HFF-Myc (cell line): ENCODE results near the gene ZNF780A.
"Not testable (repeated sequence)": the region's sequence is repeated elsewhere in the genome, so short reads cannot be mapped to it uniquely, and the experiment has no call there.

Source experiments
- DNase-seq: peaks from one replicate; pipeline ENCODE4 v3.0.0-alpha.2; 2011; ENCODE audit warnings: low read depth; ENCODE audit errors: extremely low read depth
- H3K4me3 ChIP-seq: replicated peaks from 2 replicates; pipeline ENCODE4 v1.5.1; 2011; ENCODE audit warnings: low read depth, mild to moderate bottlenecking, control low read depth, low read length
- TF ChIP-seq, protein P1 (sequence below): IDR thresholded peaks from 2 replicates; pipeline ENCODE4 v1.5.1; 2012; ENCODE audit warnings: mild to moderate bottlenecking, low read depth, low read length, control low read depth; ENCODE audit errors: missing control alignments

ZNF780A gene

DNA sequence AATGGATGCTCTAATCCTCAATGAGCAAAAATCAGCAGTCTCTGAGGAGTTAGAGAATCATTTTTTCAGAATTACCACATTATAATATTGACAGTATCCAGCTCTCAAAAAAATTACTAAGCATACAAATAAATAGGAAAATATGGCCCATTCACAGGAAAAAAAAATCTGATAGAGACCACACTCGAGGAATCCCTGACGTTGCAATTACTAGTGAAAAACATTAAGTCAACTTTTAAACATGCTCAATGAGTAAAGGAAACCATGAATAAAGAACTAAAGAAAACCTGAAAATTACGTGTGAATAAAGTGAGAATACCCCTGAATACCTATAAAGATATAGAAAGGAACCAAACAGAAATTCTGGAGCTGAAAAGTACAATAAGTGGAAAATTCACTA lies 38.7 kb upstream of the ZNF780A start:
- DNase-seq: no peak
- no peak overlapping the region for H3K4me3 ChIP-seq
- TF ChIP-seq, protein P1, sequence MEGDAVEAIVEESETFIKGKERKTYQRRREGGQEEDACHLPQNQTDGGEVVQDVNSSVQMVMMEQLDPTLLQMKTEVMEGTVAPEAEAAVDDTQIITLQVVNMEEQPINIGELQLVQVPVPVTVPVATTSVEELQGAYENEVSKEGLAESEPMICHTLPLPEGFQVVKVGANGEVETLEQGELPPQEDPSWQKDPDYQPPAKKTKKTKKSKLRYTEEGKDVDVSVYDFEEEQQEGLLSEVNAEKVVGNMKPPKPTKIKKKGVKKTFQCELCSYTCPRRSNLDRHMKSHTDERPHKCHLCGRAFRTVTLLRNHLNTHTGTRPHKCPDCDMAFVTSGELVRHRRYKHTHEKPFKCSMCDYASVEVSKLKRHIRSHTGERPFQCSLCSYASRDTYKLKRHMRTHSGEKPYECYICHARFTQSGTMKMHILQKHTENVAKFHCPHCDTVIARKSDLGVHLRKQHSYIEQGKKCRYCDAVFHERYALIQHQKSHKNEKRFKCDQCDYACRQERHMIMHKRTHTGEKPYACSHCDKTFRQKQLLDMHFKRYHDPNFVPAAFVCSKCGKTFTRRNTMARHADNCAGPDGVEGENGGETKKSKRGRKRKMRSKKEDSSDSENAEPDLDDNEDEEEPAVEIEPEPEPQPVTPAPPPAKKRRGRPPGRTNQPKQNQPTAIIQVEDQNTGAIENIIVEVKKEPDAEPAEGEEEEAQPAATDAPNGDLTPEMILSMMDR: no peak

DNA sequence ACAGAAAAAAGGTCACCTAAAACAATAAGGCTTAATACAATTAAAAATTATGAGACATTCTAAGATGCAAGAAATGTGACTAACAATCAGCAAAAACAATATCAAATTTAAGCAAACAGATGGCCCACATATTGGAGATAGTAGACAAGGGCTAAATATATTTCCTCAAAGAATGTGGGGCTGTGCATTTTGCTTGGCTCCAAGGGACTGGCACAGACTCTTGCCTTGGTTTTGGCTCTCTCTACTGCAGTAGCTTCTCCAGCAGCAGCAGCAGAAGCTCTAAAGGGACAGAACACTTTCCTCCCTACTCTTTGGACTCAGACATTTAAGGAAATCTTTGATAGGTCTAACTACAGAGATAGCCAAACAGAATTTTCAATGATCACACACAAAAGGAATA lies 38.2 kb upstream of the ZNF780A start:
- no peak for DNase-seq
- H3K4me3 ChIP-seq: no peak overlapping the region
- TF ChIP-seq, protein P1: no peak

DNA sequence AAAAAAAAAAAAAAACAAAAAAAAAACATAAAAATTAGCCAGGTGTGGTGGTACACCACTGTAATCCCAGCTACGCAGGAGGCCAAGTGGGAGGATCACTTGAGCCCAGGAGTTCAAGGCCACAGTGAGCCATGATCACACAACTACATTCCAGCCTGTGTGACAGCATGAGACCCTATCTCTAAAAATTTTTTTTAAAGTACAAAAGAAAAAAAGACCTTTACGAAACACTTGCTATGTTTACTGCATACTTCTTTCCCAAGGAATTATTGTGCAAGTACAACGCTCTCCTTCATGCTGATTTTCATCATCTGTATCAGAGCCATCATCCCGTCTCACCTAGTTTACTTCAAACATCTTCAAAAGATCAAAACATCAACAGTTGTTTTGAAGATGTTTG lies 28.6 kb upstream of the ZNF780A start:
- TF ChIP-seq, protein P1: no peak
- no peak overlapping the region for H3K4me3 ChIP-seq
- DNase-seq: no peak

DNA sequence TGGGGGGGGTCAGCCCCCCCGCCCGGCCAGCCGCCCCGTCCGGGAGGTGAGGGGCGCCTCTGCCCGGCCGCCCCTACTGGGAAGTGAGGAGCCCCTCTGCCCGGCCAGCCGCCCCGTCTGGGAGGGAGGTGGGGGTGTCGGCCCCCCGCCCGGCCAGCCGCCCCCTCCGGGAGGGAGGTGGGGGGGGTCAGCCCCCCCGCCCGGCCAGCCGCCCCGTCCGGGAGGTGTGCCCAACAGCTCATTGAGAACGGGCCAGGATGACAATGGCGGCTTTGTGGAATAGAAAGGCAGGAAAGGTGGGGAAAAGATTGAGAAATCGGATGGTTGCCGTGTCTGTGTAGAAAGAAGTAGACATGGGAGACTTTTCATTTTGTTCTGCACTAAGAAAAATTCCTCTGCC lies 27.9 kb upstream of the ZNF780A start:
- not testable (repeated sequence) for DNase-seq, H3K4me3 ChIP-seq

DNA sequence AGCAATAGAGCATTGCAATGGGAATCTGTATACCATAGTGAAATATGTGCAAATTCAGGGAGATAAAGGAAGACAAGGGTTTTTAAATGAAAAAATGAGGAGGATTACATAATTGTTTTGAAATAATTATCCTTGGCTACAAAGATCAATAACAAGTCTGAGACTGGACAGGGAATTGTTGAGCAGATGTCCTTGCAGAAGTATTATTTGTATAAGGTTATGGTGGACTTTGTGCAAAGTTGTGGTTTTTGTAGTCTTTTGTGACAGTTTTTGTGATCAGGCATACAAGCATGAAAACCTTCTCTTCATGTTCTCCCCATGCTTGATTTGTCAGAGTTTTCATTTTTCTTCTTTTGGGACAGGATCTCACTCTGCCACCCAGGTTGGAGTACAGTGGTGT lies 25.3 kb upstream of the ZNF780A start:
- TF ChIP-seq, protein P1: no peak
- H3K4me3 ChIP-seq: no peak overlapping the region
- DNase-seq: no peak

DNA sequence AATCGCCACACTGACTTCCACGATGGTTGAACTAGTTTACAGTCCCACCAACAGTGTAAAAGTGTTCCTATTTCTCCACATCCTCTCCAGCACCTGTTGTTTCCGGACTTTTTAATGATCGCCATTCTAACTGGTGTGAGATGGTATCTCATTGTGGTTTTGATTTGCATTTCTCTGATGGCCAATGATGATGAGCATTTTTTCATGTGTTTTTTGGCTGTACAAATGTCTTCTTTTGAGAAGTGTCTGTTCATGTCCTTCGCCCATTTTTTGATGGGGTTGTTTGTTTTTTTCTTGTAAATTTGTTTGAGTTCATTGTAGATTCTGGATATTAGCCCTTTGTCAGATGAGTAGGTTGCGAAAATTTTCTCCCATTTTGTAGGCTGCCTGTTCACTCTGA lies 23.4 kb upstream of the ZNF780A start:
- not testable (repeated sequence) for DNase-seq

DNA sequence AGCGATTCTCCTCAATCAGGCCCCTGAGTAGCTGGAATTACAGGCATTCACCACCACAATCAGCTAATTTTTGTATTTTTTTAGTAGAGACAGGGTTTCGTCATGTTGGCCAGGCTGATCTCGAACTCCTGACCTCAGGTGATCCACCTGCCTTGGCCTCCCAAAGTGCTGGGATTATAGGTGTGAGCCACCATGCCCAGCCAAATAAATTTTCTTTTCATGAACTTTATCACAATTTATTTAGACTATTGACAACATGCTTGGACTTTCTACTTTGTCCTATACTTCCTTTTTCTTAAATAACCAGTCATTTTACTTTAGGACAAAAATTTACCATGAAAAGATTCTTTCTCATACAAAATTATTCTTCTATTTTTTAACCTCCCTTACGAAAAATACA lies 21.5 kb upstream of the ZNF780A start:
- not testable (repeated sequence) for H3K4me3 ChIP-seq, DNase-seq

More for the DNA sequence above, 23.4 kb upstream of the ZNF780A start:
- H3K4me3 ChIP-seq: not testable (repeated sequence)

DNA sequence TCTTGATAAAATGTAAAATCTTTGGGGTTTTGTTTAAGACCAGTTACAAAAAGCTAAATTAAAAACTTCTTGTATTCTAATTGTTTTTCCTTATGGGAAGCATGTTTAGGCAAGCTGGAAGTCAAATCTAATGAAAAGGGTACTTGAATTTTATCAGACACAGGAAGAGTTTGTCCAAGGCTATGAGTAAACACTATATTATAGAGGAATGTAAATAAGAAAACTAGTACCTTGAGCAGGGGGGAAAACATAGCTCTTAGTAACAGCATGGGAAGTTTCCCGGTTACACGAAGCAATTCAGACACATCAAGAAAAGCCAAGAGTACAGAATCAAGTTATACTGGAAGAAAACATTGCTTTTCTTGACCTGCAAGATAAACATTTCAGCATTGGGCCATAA lies 19.8 kb upstream of the ZNF780A start:
- TF ChIP-seq, protein P1: no peak
- DNase-seq: no peak
- H3K4me3 ChIP-seq: no peak overlapping the region

DNA sequence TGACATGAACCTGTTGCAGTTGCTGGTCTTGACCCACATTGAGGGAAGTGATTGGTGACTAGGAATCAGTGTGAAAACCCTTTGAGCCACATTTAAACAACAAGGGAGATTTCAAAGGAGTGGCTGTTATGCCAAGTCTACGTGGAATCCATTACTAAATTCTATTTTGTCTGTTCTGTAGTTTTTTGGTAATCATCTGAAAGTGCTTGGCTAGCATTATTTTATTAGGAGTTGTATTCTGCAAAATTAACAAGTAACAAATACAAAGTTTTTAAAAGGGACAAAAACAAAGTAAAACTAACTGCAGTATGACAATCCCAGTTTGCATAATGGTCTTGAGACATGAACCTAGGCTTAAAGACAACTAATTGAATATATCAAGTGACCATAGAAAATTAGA lies 14.0 kb upstream of the ZNF780A start:
- DNase-seq: no peak
- H3K4me3 ChIP-seq: no peak overlapping the region
- TF ChIP-seq, protein P1: no peak
